Mesendoderm (in vitro differentiated cells): ENCODE results near the gene ANTXR1.

Experiments
- DNase-seq: peaks from one replicate; pipeline ENCODE4 v3.0.0; 2013
- H2AK5ac ChIP-seq: 2 replicates; pipeline ENCODE4 v1.6.1; 2013; ENCODE audit warnings: low read length, inconsistent platforms
- H2BK120ac ChIP-seq: 2 replicates; pipeline ENCODE4 v1.6.1; 2013; ENCODE audit warnings: low read depth, mild to moderate bottlenecking, low read length, moderate library complexity, mixed read lengths
- H2BK15ac ChIP-seq: replicated peaks from 2 replicates; pipeline ENCODE4 v1.6.1; 2013; ENCODE audit warnings: low read depth, mild to moderate bottlenecking, moderate library complexity
- H2BK5ac ChIP-seq: 2 replicates; pipeline ENCODE4 v1.6.1; 2013; ENCODE audit warnings: low read length, inconsistent platforms
- H3K18ac ChIP-seq: 2 replicates; pipeline ENCODE4 v1.6.1; 2013; ENCODE audit warnings: mild to moderate bottlenecking, low read length, mixed read lengths
- H3K23ac ChIP-seq: one replicate; pipeline ENCODE4 v1.6.1; 2013; ENCODE audit warnings: low read length
- H3K27ac ChIP-seq: 2 replicates; pipeline ENCODE4 v1.5.1; 2013; ENCODE audit warnings: low read depth, mild to moderate bottlenecking, inconsistent platforms, low read length, moderate library complexity
- H3K27me3 ChIP-seq: 2 replicates; pipeline ENCODE4 v1.6.1; 2013; ENCODE audit warnings: low read length, control low read depth, mild to moderate bottlenecking, inconsistent platforms; ENCODE audit not compliant: insufficient read depth, poor library complexity
- H3K36me3 ChIP-seq: 2 replicates; pipeline ENCODE4 v1.6.1; 2013; ENCODE audit warnings: low read length, inconsistent platforms; ENCODE audit not compliant: control insufficient read depth, insufficient read depth
- H3K4ac ChIP-seq: one replicate; pipeline ENCODE4 v1.6.1; 2013; ENCODE audit warnings: low read depth, mild to moderate bottlenecking, low read length, moderate library complexity
- H3K4me1 ChIP-seq: 2 replicates; pipeline ENCODE4 v1.6.1; 2013; ENCODE audit warnings: low read depth, low read length, inconsistent platforms; ENCODE audit not compliant: control insufficient read depth
- H3K4me2 ChIP-seq: 2 replicates; pipeline ENCODE4 v1.6.1; 2013; ENCODE audit warnings: low read length
- H3K4me3 ChIP-seq: 2 replicates; pipeline ENCODE4 v1.5.1; 2013; ENCODE audit warnings: mild to moderate bottlenecking, low read length
- H3K56ac ChIP-seq: one replicate; pipeline ENCODE4 v1.6.1; 2013; ENCODE audit warnings: low read length
- H3K79me1 ChIP-seq: 2 replicates; pipeline ENCODE4 v1.6.1; 2013; ENCODE audit warnings: low read length, inconsistent platforms
- H3K79me2 ChIP-seq: 2 replicates; pipeline ENCODE4 v1.6.1; 2013; ENCODE audit warnings: mild to moderate bottlenecking, low read length; ENCODE audit not compliant: control insufficient read depth, insufficient read depth
- H3K9ac ChIP-seq: 2 replicates; pipeline ENCODE4 v1.6.1; 2013; ENCODE audit warnings: low read length, inconsistent platforms
- H4K5ac ChIP-seq: one replicate; pipeline ENCODE4 v1.6.1; 2013; ENCODE audit warnings: low read length
- H4K8ac ChIP-seq: one replicate; pipeline ENCODE4 v1.6.1; 2013; ENCODE audit warnings: low read depth, mild to moderate bottlenecking, control low read depth, low read length, moderate library complexity
- WGBS: extraction: QIAGEN DNeasy Blood & Tissue Kit; methylation state at CpG from one replicate; pipeline ENCODE4 v1.1.7; 2013; ENCODE audit warnings: low lambda C conversion rate, missing lambda C conversion rate; ENCODE audit not compliant: insufficient coverage; ENCODE audit errors: extremely low coverage; 5-methylcytosine and 5-hydroxymethylcytosine counted together

ANTXR1 gene

DNA sequence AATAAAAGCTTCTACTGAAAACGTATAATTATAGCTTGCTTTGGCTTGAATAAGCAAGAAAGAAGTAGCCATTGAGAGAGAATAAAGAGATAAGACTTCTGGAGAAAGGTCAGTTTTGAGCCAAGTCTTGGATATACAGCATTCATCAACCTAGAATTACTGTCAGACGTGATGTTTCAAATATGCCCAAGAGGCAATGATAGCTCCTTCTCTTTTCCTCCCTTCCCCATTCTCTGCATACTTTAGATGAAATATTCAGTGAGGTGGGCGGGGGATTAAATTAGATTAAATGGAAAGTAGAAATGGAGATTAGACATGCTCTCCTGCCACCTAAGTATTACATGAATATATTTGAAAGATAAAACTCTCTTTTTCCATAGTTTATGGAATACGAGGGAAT, 8.7 kb downstream of the ANTXR1 start:
- Histone ChIP-seq H3K4me1 (peaks cover 5% of the 10 kb centered on the region), H2BK15ac (no peak overlapping the region), H3K36me3 (no peaks in the 10 kb centered on the region), H3K4me3 (no peak overlapping the region), H2BK120ac (no peak overlapping the region), H3K4me2 (no peak overlapping the region), H3K4ac (no peak overlapping the region), H3K18ac (no peak overlapping the region), H4K8ac (no peak overlapping the region), H3K79me1 (peaks cover 34% of the 10 kb centered on the region), H3K27ac (no peak overlapping the region), H2BK5ac (no peak overlapping the region), H3K27me3 (no peaks in the 10 kb centered on the region), H3K79me2 (peaks cover 49% of the 10 kb centered on the region), H3K23ac (no peak overlapping the region), H3K56ac (no peak overlapping the region), H2AK5ac (no peak overlapping the region), H3K9ac (no peak overlapping the region), H4K5ac (no peak overlapping the region)
- no peak for DNase-seq
- no CpG with 5 or more reads among the region's 4 CpGs for WGBS

GRCh38 chr2:69022548-69022947, 9.6 kb downstream of the ANTXR1 start:
- no peak overlapping the region for H2AK5ac ChIP-seq
- DNase-seq = no peak
- H3K4me3 ChIP-seq = no peak overlapping the region
- H2BK120ac ChIP-seq = no peak overlapping the region
- peaks cover 4% of the 10 kb centered on the region for H3K4me1 ChIP-seq
- peaks cover 44% of the 10 kb centered on the region for H3K79me2 ChIP-seq
- H3K27ac ChIP-seq = no peak overlapping the region
- no peak overlapping the region for H3K18ac ChIP-seq
- H3K27me3 ChIP-seq = no peaks in the 10 kb centered on the region
- H3K56ac ChIP-seq = no peak overlapping the region
- no peak overlapping the region for H2BK15ac ChIP-seq
- H3K36me3 ChIP-seq = no peaks in the 10 kb centered on the region
- no peak overlapping the region for H3K23ac ChIP-seq
- H3K4ac ChIP-seq = no peak overlapping the region
- no peak overlapping the region for H4K8ac ChIP-seq
- no peak overlapping the region for H3K4me2 ChIP-seq
- H2BK5ac ChIP-seq = no peak overlapping the region
- H4K5ac ChIP-seq = no peak overlapping the region
- no CpG with 5 or more reads among the region's 1 CpG for WGBS
- H3K9ac ChIP-seq = no peak overlapping the region
- peaks cover 30% of the 10 kb centered on the region for H3K79me1 ChIP-seq

DNA sequence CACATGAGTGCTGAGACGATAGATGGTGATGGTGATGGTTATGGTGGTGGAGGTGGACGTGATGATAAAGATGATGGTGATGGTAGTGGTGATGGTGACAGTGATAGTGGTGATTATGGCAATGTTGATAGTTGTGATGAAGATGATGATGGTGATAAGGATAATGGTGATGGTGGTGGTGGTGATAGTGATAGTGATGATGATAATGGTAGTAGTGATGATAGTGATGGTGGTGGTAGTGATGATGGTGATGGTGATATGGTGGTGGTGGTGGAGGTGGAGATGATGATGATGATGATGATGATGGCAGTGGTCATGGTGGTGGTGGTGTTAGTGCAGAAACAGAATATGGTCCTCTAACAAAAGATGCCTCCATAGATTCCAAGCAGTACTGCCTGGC, 10.3 kb downstream of the ANTXR1 start:
- no peak overlapping the region for H3K4ac ChIP-seq
- H3K27ac ChIP-seq = no peak overlapping the region
- H3K79me1 ChIP-seq = peaks cover 30% of the 10 kb centered on the region
- no peak overlapping the region for H3K9ac ChIP-seq
- H3K56ac ChIP-seq = no peak overlapping the region
- H3K4me1 ChIP-seq = peaks cover 4% of the 10 kb centered on the region
- H3K27me3 ChIP-seq = no peaks in the 10 kb centered on the region
- no peak overlapping the region for H3K18ac ChIP-seq
- no peak overlapping the region for H2BK15ac ChIP-seq
- no peak overlapping the region for H3K23ac ChIP-seq
- no peak overlapping the region for H4K8ac ChIP-seq
- H3K79me2 ChIP-seq = peaks cover 41% of the 10 kb centered on the region
- H3K4me3 ChIP-seq = no peak overlapping the region
- no peak overlapping the region for H4K5ac ChIP-seq
- no peak overlapping the region for H2AK5ac ChIP-seq
- H3K4me2 ChIP-seq = no peak overlapping the region
- no peak overlapping the region for H2BK120ac ChIP-seq
- WGBS = 100% methylated on average over 1 of the region's 2 CpGs
- DNase-seq = no peak
- H2BK5ac ChIP-seq = no peak overlapping the region
- no peaks in the 10 kb centered on the region for H3K36me3 ChIP-seq

DNA sequence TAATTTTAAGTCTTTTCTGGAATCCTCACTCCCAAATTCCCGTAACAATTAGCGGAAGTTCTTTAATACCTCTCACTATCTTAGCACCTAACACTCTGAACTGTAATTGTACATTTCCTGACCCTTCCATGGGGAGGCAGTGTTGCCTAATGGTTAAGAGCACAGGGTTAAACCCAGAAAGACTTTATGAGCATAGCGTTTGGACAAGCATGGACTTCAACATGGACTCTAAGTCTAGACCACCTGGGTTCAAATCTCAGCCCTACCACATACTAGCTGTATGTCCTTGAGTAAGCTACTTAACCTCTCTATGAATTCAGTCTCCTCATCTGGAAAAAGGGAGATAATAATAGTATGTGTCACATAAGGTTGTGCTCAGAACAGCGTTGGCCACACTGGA, 13.0 kb downstream of the ANTXR1 start:
- Histone ChIP-seq H3K79me1 (peaks cover 24% of the 10 kb centered on the region), H3K36me3 (no peaks in the 10 kb centered on the region), H3K4me1 (peaks cover 4% of the 10 kb centered on the region), H3K23ac (no peak overlapping the region), H3K18ac (no peak overlapping the region), H3K4me2 (no peak overlapping the region), H3K79me2 (peaks cover 27% of the 10 kb centered on the region), H3K4me3 (no peak overlapping the region), H2AK5ac (no peak overlapping the region), H3K27ac (no peak overlapping the region), H3K27me3 (no peaks in the 10 kb centered on the region), H4K5ac (no peak overlapping the region), H2BK5ac (no peak overlapping the region), H3K56ac (no peak overlapping the region), H2BK120ac (no peak overlapping the region), H2BK15ac (no peak overlapping the region), H4K8ac (no peak overlapping the region), H3K4ac (no peak overlapping the region), H3K9ac (no peak overlapping the region)
- WGBS = no CpG with 5 or more reads among the region's 4 CpGs
- peak; percentile 71 for DNase-seq

- no peak overlapping the region for H3K4me2 ChIP-seq
- no peak overlapping the region for H2BK15ac ChIP-seq
- H3K4me3 ChIP-seq = no peak overlapping the region
- WGBS = no CpG with 5 or more reads among the region's 13 CpGs
- no peak overlapping the region for H3K4ac ChIP-seq
- H3K23ac ChIP-seq = no peak overlapping the region
- H3K4me1 ChIP-seq = no peaks in the 10 kb centered on the region
- H3K27me3 ChIP-seq = no peaks in the 10 kb centered on the region
- no peak overlapping the region for H2BK120ac ChIP-seq
- H3K79me1 ChIP-seq = peaks cover 21% of the 10 kb centered on the region
- no peak overlapping the region for H4K8ac ChIP-seq
- no peaks in the 10 kb centered on the region for H3K36me3 ChIP-seq
- no peak overlapping the region for H3K27ac ChIP-seq
- H3K18ac ChIP-seq = no peak overlapping the region
- H3K79me2 ChIP-seq = peaks cover 20% of the 10 kb centered on the region
- no peak overlapping the region for H3K9ac ChIP-seq
- no peak overlapping the region for H2BK5ac ChIP-seq
- no peak overlapping the region for H4K5ac ChIP-seq
- H2AK5ac ChIP-seq = no peak overlapping the region
- no peak overlapping the region for H3K56ac ChIP-seq
- no peak for DNase-seq
These were observed 13.9 kb downstream of the ANTXR1 start for GRCh38 chr2:69026691-69027459.
